Measurements from ENCODE around the gene ARHGAP15. TPM values are rescaled to one million over a fixed set of nuclear protein-coding genes. Genes with fewer than 3 reads are reported as not detected.

ARHGAP15 gene
- total RNA-seq, 1 donor from 2014 or later, result 9.1 TPM

GRCh38 chr2:143383016-143383415 lies 253.8 kb downstream of the ARHGAP15 start:
- Histone ChIP-seq H3K27me3 (no peaks in the 10 kb centered on the region), H3K9me3 (no peaks in the 10 kb centered on the region), H3K4me3 (no peak overlapping the region), H3K27ac (no peak overlapping the region), H3K4me1 (no peaks in the 10 kb centered on the region), H3K36me3 (no peaks in the 10 kb centered on the region)
- intact Hi-C loops (cut with DNase I), result no loop called here
- TF ChIP-seq POLR2A (IDR thresholded peaks at IDR 0.05) (no peak), POLR2AphosphoS5 (IDR thresholded peaks at IDR 0.05; ENCODE audit: insufficient read depth in 1 of 2, low read depth in 1 of 2) (no peak), CTCF (IDR thresholded peaks at IDR 0.05) (no peak)
- no peak for DNase-seq (ENCODE audit: extremely low spot score in 2 of 2)

- intact Hi-C loops (cut with DNase I), result no loop called here
- no peak overlapping the region for H3K4me3 ChIP-seq
- H3K9me3 ChIP-seq, result no peaks in the 10 kb centered on the region
- no peak for TF ChIP-seq POLR2A (IDR thresholded peaks at IDR 0.05)
- TF ChIP-seq POLR2AphosphoS5 (IDR thresholded peaks at IDR 0.05; ENCODE audit: insufficient read depth in 1 of 2, low read depth in 1 of 2), result no peak
- TF ChIP-seq CTCF (IDR thresholded peaks at IDR 0.05), result no peak
- H3K27me3 ChIP-seq, result no peaks in the 10 kb centered on the region
- no peak overlapping the region for H3K27ac ChIP-seq
- H3K4me1 ChIP-seq, result no peaks in the 10 kb centered on the region
- no peak for DNase-seq (ENCODE audit: extremely low spot score in 2 of 2)
- no peaks in the 10 kb centered on the region for H3K36me3 ChIP-seq
Observed at GRCh38 chr2:143384111-143384510, 254.9 kb downstream of the ARHGAP15 start.

DNA sequence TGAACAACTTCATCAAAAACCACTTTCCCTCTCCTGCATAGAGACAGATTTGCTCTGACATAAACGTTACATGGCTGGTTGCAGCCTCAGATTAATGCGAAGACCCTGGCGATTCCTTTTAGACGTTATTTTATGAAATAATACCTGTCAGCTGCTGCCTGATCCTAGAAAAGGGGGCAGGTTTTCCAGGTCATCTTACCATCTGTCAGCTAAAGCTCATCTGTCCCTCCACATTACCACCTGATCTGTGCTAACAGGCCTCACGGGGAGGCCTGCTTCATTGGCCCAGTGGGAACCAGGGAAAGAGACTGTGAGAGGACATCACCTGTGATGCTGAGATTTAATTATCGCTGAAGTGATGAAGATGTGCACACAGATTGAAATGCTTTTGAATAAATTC lies 261.0 kb downstream of the ARHGAP15 start:
- H3K4me3 ChIP-seq, result no peak overlapping the region
- no peaks in the 10 kb centered on the region for H3K36me3 ChIP-seq
- no peak for TF ChIP-seq CTCF (IDR thresholded peaks at IDR 0.05)
- no peak for TF ChIP-seq POLR2A (IDR thresholded peaks at IDR 0.05)
- no peak for TF ChIP-seq POLR2AphosphoS5 (IDR thresholded peaks at IDR 0.05; ENCODE audit: insufficient read depth in 1 of 2, low read depth in 1 of 2)
- no peak for DNase-seq (ENCODE audit: extremely low spot score in 2 of 2)
- no peaks in the 10 kb centered on the region for H3K9me3 ChIP-seq
- intact Hi-C loops (cut with DNase I), result no loop called here
- H3K4me1 ChIP-seq, result no peaks in the 10 kb centered on the region
- H3K27ac ChIP-seq, result no peak overlapping the region
- H3K27me3 ChIP-seq, result no peaks in the 10 kb centered on the region

DNA sequence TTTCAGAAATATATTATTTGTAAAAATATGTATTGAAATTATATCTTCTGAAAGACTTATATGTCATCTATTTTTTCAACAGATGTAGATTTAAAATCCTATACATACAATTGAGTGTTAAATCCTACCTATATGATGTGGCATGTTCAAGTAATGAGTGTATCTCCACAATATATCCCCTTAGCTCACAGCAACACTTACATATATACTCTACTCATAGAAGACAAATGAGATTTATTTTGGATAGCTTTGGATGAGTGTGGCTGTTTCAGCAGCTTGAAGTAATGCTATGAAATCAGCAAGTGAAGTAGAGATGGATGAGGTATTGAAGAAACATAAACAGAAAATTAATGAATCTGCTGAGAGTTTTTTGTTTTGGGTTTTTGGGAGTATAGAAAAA lies 263.1 kb downstream of the ARHGAP15 start:
- Histone ChIP-seq H3K36me3 (no peaks in the 10 kb centered on the region), H3K4me1 (no peaks in the 10 kb centered on the region), H3K27me3 (no peaks in the 10 kb centered on the region), H3K9me3 (no peaks in the 10 kb centered on the region), H3K27ac (no peak overlapping the region), H3K4me3 (no peak overlapping the region)
- no peak for DNase-seq (ENCODE audit: extremely low spot score in 2 of 2)
- intact Hi-C loops (cut with DNase I), result no loop called here
- TF ChIP-seq CTCF (IDR thresholded peaks at IDR 0.05) (no peak), POLR2A (IDR thresholded peaks at IDR 0.05) (no peak), POLR2AphosphoS5 (IDR thresholded peaks at IDR 0.05; ENCODE audit: insufficient read depth in 1 of 2, low read depth in 1 of 2) (no peak)

GRCh38 chr2:143394062-143394461 lies 264.8 kb downstream of the ARHGAP15 start:
- Histone ChIP-seq H3K9me3 (no peaks in the 10 kb centered on the region), H3K36me3 (no peaks in the 10 kb centered on the region), H3K27ac (no peak overlapping the region), H3K4me3 (no peak overlapping the region), H3K4me1 (peaks cover 11% of the 10 kb centered on the region), H3K27me3 (no peaks in the 10 kb centered on the region)
- DNase-seq (ENCODE audit: extremely low spot score in 2 of 2), result no peak
- intact Hi-C loops (cut with DNase I), result no loop called here
- TF ChIP-seq POLR2AphosphoS5 (IDR thresholded peaks at IDR 0.05; ENCODE audit: insufficient read depth in 1 of 2, low read depth in 1 of 2) (no peak), POLR2A (IDR thresholded peaks at IDR 0.05) (no peak), CTCF (IDR thresholded peaks at IDR 0.05) (no peak)

All from vagina (tissue), 2 donors.